Iris pigment epithelial cell (primary cell): ENCODE data around the gene GSTO2.

Experiments
- DNase-seq: peaks from one replicate; pipeline ENCODE4 v3.0.0-alpha.2; 2011; ENCODE audit warnings: low read depth

The GSTO2 gene

DNA sequence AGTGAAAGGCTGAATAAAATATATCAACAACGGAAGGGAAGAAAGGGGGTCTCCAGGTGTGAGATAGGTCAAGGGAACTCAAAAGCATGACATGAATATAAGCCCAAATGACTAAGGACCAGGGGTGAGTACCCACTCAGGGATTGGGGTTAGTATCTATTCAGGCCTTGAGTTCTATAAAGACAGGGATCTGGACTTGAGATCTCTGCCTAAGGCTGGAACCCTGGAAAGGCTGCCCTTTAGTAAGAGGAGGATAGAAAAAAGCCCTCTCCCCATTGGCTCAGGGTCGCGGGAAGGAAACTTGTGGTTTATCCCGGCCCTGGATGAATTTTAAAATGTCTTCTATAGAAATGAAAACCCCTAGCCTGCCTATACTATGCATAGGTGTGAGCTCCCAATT is 71.7 kb downstream of the GSTO2 start:
- no peak for DNase-seq

DNA sequence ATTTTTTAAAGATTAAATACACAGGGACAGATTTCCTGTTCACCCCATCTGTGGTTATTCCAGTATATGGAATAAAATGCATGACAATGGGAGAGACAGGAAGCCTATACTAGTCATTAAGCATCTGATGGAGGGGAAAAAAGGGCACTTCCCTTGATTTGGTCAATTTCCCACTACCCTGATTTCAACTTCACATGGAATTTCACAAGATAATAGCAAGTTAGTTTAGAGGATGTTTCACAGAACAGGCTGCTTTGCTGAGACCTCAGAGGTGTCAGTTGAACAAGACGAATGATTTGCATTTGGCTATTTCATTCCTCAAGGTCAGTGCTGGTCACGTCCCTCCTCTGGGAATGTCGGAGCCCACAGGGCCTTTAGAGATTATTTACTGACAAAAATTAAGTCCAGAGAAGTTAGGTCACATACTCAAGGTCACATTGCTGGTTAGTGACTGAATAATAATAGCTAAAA is 74.0 kb downstream of the GSTO2 start:
- DNase-seq = no peak

DNA sequence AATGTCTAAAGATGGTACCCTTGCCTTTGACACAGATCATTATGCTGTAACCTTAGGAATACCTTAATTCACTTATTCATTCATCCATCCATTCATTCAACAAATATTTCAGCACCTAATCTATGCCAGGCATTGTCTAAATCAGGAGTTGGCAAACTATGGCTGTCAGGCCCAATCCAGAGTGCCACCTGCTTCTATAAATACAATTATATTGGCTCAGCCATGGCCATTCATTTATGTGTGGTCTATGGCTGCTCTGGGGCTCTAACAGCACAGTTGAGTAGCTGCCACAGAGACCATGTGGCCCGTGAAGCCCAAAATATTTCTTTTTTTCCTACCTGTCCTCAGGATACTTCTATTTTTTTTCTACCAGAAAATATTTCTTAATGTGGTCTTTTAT is 75.2 kb downstream of the GSTO2 start:
- DNase-seq = no peak

DNA sequence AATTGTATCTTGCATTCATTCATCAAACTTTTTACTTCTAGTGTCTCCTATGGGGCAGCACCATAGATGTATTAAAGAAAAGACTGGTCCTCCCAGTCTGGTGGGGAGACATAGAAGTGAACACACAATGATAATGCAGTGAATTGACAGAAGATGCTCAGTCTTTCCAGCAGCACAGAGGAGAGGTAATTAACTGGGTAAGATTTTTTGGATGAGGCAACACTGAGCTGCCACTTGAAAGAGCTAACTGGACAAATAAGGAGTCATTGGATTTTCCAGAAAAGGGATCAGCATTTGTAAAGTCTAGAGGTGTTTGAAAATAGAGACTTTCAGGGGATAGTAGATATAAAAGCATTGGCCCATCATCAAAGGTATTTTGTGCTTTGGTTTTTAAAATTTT is 76.5 kb downstream of the GSTO2 start:
- DNase-seq = no peak

GRCh38 chr10:104345941-104346340 is 77.0 kb downstream of the GSTO2 start:
- no peak for DNase-seq

GRCh38 chr10:104347295-104348045 is 78.5 kb downstream of the GSTO2 start:
- no peak for DNase-seq

DNA sequence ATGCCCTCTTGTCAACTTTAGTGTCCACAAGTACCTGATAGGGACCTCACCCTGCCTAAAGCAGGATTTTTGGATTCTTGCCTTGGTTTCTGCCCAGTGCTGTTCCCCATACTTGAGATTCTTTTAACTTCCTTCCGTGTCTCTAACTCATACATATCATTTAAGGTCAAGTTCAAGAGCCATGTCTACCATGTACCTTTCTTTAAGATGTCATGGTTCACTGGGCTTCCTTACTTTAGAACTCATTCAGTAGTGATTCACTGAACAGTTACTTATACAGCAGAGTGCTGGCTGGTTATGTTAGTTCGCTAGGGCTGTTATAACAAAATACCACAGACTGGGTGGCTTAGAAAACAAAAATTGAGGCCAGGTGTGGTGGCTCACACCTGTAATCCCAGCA is 79.6 kb downstream of the GSTO2 start:
- DNase-seq = no peak

DNA sequence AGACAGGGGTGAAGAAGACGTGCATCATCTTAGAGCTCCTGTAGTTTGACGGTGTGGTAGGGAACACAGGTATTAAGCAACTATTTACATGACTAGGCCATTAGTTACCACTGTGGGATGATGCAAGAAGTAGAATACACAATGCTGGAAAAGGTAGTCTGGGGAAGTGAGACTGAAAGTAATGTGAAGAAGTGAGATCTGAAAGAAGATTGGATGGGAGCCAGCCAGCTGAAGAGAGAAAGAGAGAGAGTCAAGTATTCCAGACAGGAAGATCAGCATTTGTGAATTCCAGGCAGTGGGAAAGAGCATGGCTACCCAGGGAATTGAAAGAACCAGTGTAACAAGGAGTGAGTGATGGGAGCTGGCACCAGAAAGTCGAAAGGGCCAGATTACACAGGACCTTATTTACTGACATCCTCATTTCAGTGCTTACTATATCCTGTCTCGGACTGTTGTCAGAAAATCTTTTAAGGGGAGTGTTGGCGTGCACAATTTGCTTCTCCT is 80.7 kb downstream of the GSTO2 start:
- peak; percentile 89 for DNase-seq

GRCh38 chr10:104350127-104350635 is 81.2 kb downstream of the GSTO2 start:
- peak; percentile 81 for DNase-seq

DNA sequence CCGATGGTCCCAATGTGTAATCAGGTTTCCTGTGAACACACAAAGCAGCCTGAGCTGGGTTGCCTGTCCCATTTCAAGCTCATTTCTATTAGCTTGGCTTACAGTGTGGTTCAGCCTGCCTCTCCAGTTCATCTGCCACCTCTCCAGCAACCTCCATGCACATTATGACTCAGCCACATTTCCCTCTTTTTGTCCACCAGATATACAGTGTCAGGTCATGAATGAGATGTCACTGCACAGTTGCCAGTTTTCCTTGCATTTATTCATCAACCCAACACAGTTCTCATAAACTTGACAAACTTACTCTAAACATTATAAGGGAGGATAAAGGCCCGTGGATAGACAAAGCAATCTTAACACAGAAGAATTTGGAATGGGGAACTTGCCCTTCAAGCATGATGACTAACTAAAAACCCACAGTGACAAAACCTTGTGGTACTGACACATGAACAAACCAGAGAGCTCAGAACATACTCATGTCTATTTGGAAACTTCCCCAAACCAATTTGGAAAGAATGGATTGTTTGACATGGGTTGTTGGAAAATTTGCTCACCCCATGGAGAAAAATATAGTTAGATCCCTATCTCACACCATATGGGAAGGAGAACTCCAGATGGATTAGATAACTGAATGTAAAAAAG is 82.2 kb downstream of the GSTO2 start:
- peak; percentile 66 for DNase-seq

DNA sequence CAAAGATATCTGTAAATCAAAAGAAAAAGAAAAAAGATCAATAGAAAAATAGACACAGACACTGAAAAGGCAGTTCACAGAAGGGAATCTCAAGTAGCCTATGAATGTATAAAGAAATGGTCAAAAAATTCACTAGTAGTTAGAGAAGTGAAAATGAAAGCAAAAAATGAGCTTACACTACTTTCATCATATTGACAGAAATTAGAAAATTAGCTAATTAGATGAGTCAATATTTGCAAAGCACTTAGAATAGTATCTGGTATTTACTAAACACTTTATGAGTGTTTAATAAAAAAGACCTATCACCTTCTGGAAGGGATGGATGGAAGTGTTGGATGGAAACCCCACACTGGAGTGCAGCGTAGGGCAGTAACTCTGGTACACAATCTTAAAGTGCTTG is 82.9 kb downstream of the GSTO2 start:
- DNase-seq = no peak

DNA sequence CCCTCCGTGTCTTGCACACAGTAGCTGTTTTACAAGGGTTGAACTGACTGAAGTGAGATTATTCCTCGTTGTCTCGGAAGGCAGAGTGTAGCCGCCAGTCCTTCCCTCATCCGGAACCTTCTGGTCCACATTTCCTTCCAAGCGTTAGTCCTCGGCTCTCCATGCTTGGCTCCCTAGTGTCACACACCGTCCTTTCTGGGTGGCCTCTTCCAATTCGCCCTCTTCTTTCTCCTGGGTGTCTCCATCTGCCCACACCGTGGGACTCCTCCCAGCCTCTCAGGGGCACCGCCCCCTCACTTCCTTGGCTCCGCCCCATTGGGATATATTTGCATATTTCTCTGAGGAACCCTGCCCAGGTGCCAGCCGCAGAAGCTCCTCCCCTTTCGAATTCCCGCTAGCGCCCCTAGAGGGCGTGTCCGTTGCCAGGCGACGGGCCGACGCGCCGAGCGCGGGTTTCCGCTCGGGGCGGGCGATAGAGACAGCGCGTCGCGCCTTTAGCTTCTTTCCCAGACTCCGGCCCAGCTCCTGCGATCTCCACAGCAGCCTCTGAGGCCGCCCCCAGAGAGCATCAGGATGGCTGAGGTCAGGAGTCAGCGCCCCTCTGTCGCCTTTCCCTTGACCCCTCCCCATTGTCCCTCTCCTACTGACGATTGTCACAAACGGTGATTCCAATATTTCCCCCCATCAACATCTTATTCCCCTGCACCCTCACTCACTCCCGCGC is 84.5 kb downstream of the GSTO2 start, which contains the start of gene CFAP58:
TSS of gene CFAP58 (plus strand) at position 509 of the 724 bp plus-strand sequence. CDS start at position 574, 65 bp downstream.
- peak; percentile 85 for DNase-seq
